OCI-LY3 (cell line): ENCODE measurements around the gene FXYD2.

Source experiments
- H2AFZ ChIP-seq: fragments of 200-600, 300-600 bp; shearing (Covaris generic); 2 replicates; pipeline ENCODE4 v1.6.0; 2014; ENCODE audit warnings: antibody characterized with exemption, low read depth, low read length
- H3K27ac ChIP-seq: fragments of 200-600, 300-600 bp; sonication (generic); 2 replicates; pipeline ENCODE4 v1.5.1; 2014; ENCODE audit warnings: mild to moderate bottlenecking, low read length, moderate library complexity, mixed read lengths
- H3K27me3 ChIP-seq: fragments of 200-600, 300-600 bp; sonication (generic); 2 replicates; pipeline ENCODE4 v1.6.1; 2014; ENCODE audit warnings: low read depth, low read length, mixed read lengths
- H3K36me3 ChIP-seq: fragments of 200-600, 300-600 bp; sonication (generic); replicated peaks from 2 replicates; pipeline ENCODE3; 2014; ENCODE audit warnings: low read depth, low read length, mixed read lengths
- H3K4me1 ChIP-seq: fragments of 300-600, 200-600 bp; sonication (generic); 2 replicates; pipeline ENCODE4 v1.6.1; 2014; ENCODE audit warnings: low read length, mixed read lengths
- H3K4me2 ChIP-seq: fragments of 200-600, 300-600 bp; sonication (generic); 2 replicates; pipeline ENCODE4 v1.6.1; 2014; ENCODE audit warnings: low read length, mixed read lengths
- H3K4me3 ChIP-seq: fragments of 300-600, 200-600 bp; sonication (generic); 2 replicates; pipeline ENCODE4 v1.5.1; 2014; ENCODE audit warnings: antibody characterized with exemption, mild to moderate bottlenecking, low read length, moderate library complexity
- H3K79me2 ChIP-seq: fragments of 300-600, 200-600 bp; shearing (Covaris generic); 2 replicates; pipeline ENCODE4 v1.6.1; 2014; ENCODE audit warnings: mild to moderate bottlenecking, low read length, mixed read lengths
- H3K9ac ChIP-seq: fragments of 300-600, 200-600 bp; shearing (Covaris generic); 2 replicates; pipeline ENCODE4 v1.6.0; 2014; ENCODE audit warnings: mild to moderate bottlenecking, low read length, moderate library complexity
- H3K9me3 ChIP-seq: fragments of 200-600, 300-600 bp; shearing (Covaris generic); 2 replicates; pipeline ENCODE4 v1.6.1; 2014; ENCODE audit warnings: low read length, mixed read lengths; ENCODE audit not compliant: insufficient read depth
- H4K20me1 ChIP-seq: fragments of 200-600, 300-600 bp; sonication (generic); 2 replicates; pipeline ENCODE4 v1.6.1; 2016; ENCODE audit warnings: low read length, mixed read lengths; ENCODE audit not compliant: insufficient read depth
- EZH2phosphoT487 ChIP-seq: fragments of 200-600 bp; shearing (Covaris generic); IDR thresholded peaks from 2 replicates; pipeline ENCODE4 v1.6.1; 2018; ENCODE audit warnings: antibody characterized with exemption, mixed run types, low read depth
- TF ChIP-seq, protein P1 (sequence below): fragments of 200-600, 300-600 bp; sonication (generic); IDR thresholded peaks from 2 replicates; pipeline ENCODE4 v1.5.1; 2014; ENCODE audit warnings: antibody characterized with exemption, low read length, low read depth

FXYD2 gene

GRCh38 chr11:117837070-117837776, 12.7 kb upstream of the FXYD2 start:
- Histone ChIP-seq H3K4me2 (no peak overlapping the region), H3K36me3 (no peaks in the 10 kb centered on the region), H3K4me3 (no peak overlapping the region), H3K9me3 (no peaks in the 10 kb centered on the region), H3K9ac (no peak overlapping the region), H3K27me3 (peaks cover 8% of the 10 kb centered on the region; the same call in 1 of the 2 replicates), H4K20me1 (no peaks in the 10 kb centered on the region), H3K79me2 (no peaks in the 10 kb centered on the region), H3K4me1 (peaks cover 10% of the 10 kb centered on the region), H3K27ac (no peak overlapping the region), H2AFZ (no peak overlapping the region)
- TF ChIP-seq EZH2phosphoT487, result no peak
- TF ChIP-seq, protein P1, sequence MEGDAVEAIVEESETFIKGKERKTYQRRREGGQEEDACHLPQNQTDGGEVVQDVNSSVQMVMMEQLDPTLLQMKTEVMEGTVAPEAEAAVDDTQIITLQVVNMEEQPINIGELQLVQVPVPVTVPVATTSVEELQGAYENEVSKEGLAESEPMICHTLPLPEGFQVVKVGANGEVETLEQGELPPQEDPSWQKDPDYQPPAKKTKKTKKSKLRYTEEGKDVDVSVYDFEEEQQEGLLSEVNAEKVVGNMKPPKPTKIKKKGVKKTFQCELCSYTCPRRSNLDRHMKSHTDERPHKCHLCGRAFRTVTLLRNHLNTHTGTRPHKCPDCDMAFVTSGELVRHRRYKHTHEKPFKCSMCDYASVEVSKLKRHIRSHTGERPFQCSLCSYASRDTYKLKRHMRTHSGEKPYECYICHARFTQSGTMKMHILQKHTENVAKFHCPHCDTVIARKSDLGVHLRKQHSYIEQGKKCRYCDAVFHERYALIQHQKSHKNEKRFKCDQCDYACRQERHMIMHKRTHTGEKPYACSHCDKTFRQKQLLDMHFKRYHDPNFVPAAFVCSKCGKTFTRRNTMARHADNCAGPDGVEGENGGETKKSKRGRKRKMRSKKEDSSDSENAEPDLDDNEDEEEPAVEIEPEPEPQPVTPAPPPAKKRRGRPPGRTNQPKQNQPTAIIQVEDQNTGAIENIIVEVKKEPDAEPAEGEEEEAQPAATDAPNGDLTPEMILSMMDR, result no peak

DNA sequence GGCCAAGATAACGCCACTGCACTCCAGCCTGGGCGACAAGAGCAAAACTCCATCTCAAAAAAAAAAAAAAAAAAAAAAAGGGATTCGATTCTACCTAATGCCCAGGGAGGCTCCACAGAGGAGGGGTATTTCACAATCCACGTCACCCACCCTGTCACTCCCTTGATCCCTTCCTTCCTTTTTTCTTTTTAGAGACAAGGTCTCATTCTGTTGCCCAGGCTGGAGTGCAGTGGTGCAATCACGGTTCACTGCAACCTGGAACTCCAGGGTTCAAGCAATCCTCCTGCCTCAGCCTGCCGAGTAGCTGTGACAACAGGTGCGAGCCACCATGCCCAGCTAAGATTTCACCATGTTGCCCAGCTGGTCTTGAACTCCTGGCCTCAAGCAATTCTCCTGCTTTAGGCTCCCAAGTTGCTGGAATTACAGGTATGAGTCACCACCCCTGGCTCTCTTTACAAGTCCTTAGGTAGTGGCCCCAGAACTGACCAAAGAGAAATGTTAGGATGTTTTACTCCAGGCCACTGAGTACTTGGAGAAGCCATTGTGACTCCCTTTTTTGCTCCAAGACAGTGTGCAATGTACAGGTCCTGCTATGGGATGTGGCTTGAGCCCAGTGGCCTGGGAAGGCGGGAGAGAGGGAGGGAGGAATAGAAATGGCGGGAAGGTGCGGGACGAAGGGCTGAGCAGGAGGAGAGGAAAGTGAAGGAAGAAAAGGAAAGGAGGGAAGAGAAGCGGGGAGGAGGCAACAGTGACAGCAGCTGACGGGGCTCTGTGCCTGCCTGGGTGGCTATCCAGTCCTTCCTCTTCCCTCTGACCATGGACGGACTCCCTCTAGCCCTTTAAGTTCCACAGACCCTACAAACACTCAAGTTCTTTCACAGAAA, 11.8 kb upstream of the FXYD2 start:
- Histone ChIP-seq H3K4me2 (no peak overlapping the region), H3K4me1 (peaks cover 10% of the 10 kb centered on the region), H3K9ac (no peak overlapping the region), H3K27me3 (peaks cover 8% of the 10 kb centered on the region; the same call in 1 of the 2 replicates), H2AFZ (no peak overlapping the region), H3K36me3 (no peaks in the 10 kb centered on the region), H4K20me1 (no peaks in the 10 kb centered on the region), H3K9me3 (no peaks in the 10 kb centered on the region), H3K27ac (no peak overlapping the region), H3K4me3 (no peak overlapping the region), H3K79me2 (no peaks in the 10 kb centered on the region)
- no peak for TF ChIP-seq EZH2phosphoT487
- TF ChIP-seq, protein P1, result no peak

DNA sequence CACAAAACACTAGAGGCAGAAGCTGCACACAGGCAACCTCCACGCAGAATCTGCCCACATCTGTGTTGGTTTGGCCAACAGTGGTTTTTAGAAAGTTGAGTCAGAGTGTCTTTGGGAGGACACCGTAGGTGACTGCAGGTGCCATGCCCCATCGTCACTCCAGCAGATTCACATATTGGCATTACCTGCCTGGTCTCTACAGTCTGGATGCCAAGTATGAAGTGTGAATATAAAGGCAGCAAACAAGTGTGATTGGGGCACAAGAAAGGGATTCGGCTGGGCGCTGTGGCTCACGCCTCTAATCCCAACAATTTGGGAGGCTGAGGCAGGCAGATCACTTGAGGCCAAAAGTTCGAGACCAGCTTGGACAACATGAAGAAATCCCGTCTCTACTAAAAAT, 11.0 kb upstream of the FXYD2 start:
- Histone ChIP-seq H3K4me2 (no peak overlapping the region), H4K20me1 (no peaks in the 10 kb centered on the region), H2AFZ (no peak overlapping the region), H3K4me1 (peaks cover 17% of the 10 kb centered on the region), H3K27me3 (peaks cover 8% of the 10 kb centered on the region; the same call in 1 of the 2 replicates), H3K9ac (no peak overlapping the region), H3K36me3 (no peaks in the 10 kb centered on the region), H3K9me3 (no peaks in the 10 kb centered on the region), H3K4me3 (no peak overlapping the region), H3K79me2 (no peaks in the 10 kb centered on the region), H3K27ac (no peak overlapping the region)
- no peak for TF ChIP-seq EZH2phosphoT487
- TF ChIP-seq, protein P1, result no peak

- no peak overlapping the region for H3K9ac ChIP-seq
- TF ChIP-seq, protein P1, result no peak
- no peak for TF ChIP-seq EZH2phosphoT487
- H3K4me2 ChIP-seq, result no peak overlapping the region
- H3K4me3 ChIP-seq, result no peak overlapping the region
- H3K79me2 ChIP-seq, result no peaks in the 10 kb centered on the region
- H3K9me3 ChIP-seq, result no peaks in the 10 kb centered on the region
- peaks cover 8% of the 10 kb centered on the region; the same call in 1 of the 2 replicates for H3K27me3 ChIP-seq
- H3K4me1 ChIP-seq, result peaks cover 24% of the 10 kb centered on the region
- no peak overlapping the region for H2AFZ ChIP-seq
- no peaks in the 10 kb centered on the region for H3K36me3 ChIP-seq
- no peaks in the 10 kb centered on the region for H4K20me1 ChIP-seq
- H3K27ac ChIP-seq, result no peak overlapping the region
These were observed 10.4 kb upstream of the FXYD2 start for GRCh38 chr11:117834838-117835443.
